HG03342 (cell line): ENCODE data around the gene SPTY2D1.

Source experiments
- ATAC-seq: cut with Tn5 transposase; IDR thresholded peaks from one replicate; pipeline ENCODE4 v1.9.1; 2021; ENCODE audit warnings: mild to moderate bottlenecking, moderate library complexity; ENCODE audit not compliant: unreplicated experiment

SPTY2D1 gene

DNA sequence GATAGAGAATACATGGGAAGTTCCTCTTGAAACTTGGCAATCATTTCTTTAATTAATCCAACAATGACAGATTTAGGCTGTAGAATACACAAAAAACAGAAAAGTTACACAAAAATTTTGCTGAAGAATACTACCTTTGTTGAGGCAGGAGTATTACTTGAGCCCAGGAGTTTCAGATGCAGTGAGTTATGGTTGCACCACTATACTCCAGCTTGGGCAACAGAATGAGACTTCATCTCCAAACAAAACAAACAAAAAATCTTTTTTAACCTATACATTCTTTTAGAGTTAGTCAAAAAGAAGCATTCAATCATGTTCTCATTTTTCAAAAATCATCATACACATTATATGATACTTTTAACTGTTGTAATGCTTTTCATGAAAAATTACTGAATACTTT is 67.7 kb downstream of the SPTY2D1 start:
- no peak for ATAC-seq

DNA sequence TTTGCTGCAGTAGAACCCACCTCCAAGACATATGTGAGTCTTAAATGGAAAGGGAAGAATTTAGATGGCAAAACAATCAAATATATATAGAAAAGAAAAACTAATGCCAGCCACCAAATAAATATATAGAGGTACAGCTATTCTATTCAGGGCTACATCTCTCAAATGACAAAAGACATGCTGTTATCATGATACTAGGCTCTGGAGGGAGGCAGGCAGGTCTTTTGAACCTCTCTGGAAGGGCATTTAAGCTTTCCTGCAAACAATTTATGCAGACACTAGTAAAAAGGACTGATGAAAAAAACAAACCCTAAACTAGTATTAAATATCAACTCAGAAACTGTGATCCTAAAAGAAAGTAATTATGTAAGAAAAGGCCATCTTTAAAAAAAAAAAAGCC is 70.0 kb downstream of the SPTY2D1 start:
- no peak for ATAC-seq

DNA sequence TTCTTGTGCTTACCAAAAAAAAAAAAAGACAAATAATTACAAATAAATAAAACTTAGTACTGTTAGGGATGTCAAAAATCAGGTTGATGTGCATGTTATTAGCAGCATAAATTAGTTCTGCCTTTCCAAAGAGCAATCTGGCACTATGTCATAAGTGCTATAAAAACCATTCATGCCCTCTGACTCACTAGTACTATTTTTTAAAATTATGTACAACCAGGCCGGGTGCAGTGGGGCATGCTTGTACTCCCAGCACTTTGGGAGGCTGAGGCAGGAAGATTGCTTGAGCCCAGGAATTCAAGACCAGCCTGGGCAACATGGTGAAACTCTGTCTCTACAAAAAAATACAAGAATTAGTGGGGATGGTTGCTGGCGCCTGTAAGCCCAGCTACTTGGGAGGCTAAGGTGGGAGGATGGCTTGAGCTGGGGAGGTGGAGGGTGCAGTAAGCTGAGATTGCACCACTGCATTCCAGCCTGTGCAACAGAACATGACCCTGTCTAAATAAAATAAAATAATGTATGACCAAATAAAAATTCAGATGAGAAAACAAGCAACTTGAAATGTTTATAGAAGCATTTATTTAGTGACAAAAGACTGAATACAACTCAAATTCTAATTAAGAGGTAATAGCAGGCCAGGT is 70.9 kb downstream of the SPTY2D1 start:
- ATAC-seq, result no peak
